Measurements from ENCODE around the gene ELK4.

GRCh38 chr1:205592443-205593003, 39.3 kb downstream of the ELK4 start:
- TF ChIP-seq EZH2 (IDR thresholded peaks at IDR 0.05; ENCODE audit: low read depth, unreplicated experiment), result no peak
- TF ChIP-seq CTCF (conservative IDR thresholded peaks at IDR 0.05; ENCODE audit: low read depth in 2 of 2), result no peak
- no peak for TF ChIP-seq POLR2AphosphoS5 (IDR thresholded peaks at IDR 0.05; ENCODE audit: low read depth)
- no peak for TF ChIP-seq CREB1 (CRISPR knock-in tag; IDR thresholded peaks at IDR 0.05; ENCODE audit: low read depth)
- TF ChIP-seq ETS1 (IDR thresholded peaks at IDR 0.05), result no peak
- TF ChIP-seq REST (IDR thresholded peaks at IDR 0.05; ENCODE audit: unreplicated experiment), result no peak
- TF ChIP-seq ZNF114 (CRISPR knock-in tag; IDR thresholded peaks at IDR 0.05), result no peak
- no peak for TF ChIP-seq EZH2phosphoT487 (IDR thresholded peaks at IDR 0.05; ENCODE audit: unreplicated experiment)
- TF ChIP-seq JUNB (IDR thresholded peaks at IDR 0.05; ENCODE audit: unreplicated experiment), result no peak
- no peak for TF ChIP-seq NANOG (IDR thresholded peaks at IDR 0.05; ENCODE audit: borderline replicate concordance)
- TF ChIP-seq ZNF331 (CRISPR knock-in tag; IDR thresholded peaks at IDR 0.05; ENCODE audit: low read depth), result no peak
- TF ChIP-seq STAT1 (IDR thresholded peaks at IDR 0.05; ENCODE audit: unreplicated experiment), result no peak
- no peak for TF ChIP-seq ZNF462 (CRISPR knock-in tag; IDR thresholded peaks at IDR 0.05)

Measured in GM23338 (cell line).